ENCODE results near the gene SLC9A2. TPM values are rescaled to one million over a fixed set of nuclear protein-coding genes. Genes with fewer than 3 reads are reported as not detected.

The SLC9A2 gene
- total and polyA plus RNA-seq, 2 donors (not counting 1 experiment from before 2014, with no cell fraction given): not detected

DNA sequence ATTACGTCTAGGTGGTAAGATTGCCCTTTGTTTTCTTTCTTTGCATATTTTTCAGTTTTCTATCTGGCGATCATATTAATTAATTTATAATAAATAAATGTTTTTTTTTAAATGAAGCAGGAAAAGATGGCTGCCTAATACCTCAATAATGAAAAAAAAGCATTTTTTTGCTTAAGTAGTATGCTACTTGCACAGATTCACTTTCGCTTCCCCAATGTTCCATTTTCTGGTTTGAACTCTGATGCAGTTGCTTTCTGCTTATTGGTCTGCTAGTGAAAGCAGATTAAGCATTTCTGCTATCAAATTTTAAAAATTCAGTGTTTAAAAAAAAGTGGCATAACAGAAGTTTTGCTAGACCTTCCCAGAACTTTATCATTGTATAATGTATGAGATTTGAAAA is 130.6 kb downstream of the SLC9A2 start:
- H3K9me3 ChIP-seq (ENCODE audit: control insufficient read depth, insufficient read depth, low read depth, low read length): no peaks in the 10 kb centered on the region
- H4K20me1 ChIP-seq (ENCODE audit: control insufficient read depth, extremely low read depth, insufficient read depth, low read length): no peaks in the 10 kb centered on the region
- H3K79me2 ChIP-seq (ENCODE audit: control insufficient read depth, insufficient read depth, low read length): no peaks in the 10 kb centered on the region
- no peak for DNase-seq (ENCODE audit: low read depth in 2 of 2)
- no peaks in the 10 kb centered on the region for H3K4me1 ChIP-seq (ENCODE audit: control insufficient read depth, extremely low read depth, insufficient read depth, low read length)
- H3K27me3 ChIP-seq (ENCODE audit: control insufficient read depth, insufficient read depth, low read length): no peaks in the 10 kb centered on the region
- no peaks in the 10 kb centered on the region for H3K36me3 ChIP-seq (ENCODE audit: control insufficient read depth, insufficient read depth, low read length)
- no peak for TF ChIP-seq EZH2 (IDR thresholded peaks at IDR 0.05; ENCODE audit: low read length, missing control alignments)
- TF ChIP-seq, protein P1, sequence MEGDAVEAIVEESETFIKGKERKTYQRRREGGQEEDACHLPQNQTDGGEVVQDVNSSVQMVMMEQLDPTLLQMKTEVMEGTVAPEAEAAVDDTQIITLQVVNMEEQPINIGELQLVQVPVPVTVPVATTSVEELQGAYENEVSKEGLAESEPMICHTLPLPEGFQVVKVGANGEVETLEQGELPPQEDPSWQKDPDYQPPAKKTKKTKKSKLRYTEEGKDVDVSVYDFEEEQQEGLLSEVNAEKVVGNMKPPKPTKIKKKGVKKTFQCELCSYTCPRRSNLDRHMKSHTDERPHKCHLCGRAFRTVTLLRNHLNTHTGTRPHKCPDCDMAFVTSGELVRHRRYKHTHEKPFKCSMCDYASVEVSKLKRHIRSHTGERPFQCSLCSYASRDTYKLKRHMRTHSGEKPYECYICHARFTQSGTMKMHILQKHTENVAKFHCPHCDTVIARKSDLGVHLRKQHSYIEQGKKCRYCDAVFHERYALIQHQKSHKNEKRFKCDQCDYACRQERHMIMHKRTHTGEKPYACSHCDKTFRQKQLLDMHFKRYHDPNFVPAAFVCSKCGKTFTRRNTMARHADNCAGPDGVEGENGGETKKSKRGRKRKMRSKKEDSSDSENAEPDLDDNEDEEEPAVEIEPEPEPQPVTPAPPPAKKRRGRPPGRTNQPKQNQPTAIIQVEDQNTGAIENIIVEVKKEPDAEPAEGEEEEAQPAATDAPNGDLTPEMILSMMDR (conservative IDR thresholded peaks at IDR 0.05 in 1 of 2, IDR thresholded peaks at IDR 0.05 in 1 of 2; ENCODE audit: low read depth in 1 of 2, low read length in 2 of 2): no peak
- no peak overlapping the region for H3K4me2 ChIP-seq (ENCODE audit: extremely low read depth, insufficient read depth, low read length)
- no peak overlapping the region for H2AFZ ChIP-seq (ENCODE audit: low read length)
- H3K4me3 ChIP-seq (replicated peaks in 1 of 4; ENCODE audit: control extremely low read depth in 1 of 4, insufficient read depth in 1 of 4, low read depth in 3 of 4, low read length in 4 of 4): no peak overlapping the region
- no peak overlapping the region for H3K27ac ChIP-seq (ENCODE audit: insufficient read depth, low read length)
- no peak overlapping the region for H3K9ac ChIP-seq (ENCODE audit: insufficient read depth, low read length)

DNA sequence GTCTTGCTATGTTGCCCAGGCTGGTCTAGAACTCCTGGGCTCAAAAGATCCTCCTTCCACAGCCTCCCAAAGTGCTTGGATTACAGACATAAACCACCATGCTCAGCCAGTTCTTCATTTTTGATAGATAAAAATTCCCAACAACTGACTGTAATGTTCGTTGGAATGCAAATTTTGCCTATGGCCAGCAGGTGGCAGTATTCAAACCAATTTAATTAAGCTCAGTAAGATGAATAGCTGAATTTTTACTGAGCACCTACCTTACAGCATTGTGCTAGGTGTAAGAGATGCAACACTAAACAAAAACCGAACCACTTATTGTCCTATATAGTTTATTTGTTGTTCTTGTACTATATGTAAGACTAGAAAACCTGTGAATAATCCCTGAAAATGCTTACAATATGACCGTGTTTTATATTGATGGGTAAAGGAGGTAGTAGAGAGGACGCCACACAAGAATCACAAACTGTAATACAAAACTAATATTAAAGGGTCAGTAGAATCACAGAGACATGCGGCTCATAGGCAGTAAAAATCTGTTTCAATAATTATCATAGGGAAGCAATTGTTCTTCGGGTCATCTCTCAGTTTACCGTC is 134.3 kb downstream of the SLC9A2 start:
- DNase-seq (ENCODE audit: low read depth in 2 of 2): peak; percentile 51 to 70

DNA sequence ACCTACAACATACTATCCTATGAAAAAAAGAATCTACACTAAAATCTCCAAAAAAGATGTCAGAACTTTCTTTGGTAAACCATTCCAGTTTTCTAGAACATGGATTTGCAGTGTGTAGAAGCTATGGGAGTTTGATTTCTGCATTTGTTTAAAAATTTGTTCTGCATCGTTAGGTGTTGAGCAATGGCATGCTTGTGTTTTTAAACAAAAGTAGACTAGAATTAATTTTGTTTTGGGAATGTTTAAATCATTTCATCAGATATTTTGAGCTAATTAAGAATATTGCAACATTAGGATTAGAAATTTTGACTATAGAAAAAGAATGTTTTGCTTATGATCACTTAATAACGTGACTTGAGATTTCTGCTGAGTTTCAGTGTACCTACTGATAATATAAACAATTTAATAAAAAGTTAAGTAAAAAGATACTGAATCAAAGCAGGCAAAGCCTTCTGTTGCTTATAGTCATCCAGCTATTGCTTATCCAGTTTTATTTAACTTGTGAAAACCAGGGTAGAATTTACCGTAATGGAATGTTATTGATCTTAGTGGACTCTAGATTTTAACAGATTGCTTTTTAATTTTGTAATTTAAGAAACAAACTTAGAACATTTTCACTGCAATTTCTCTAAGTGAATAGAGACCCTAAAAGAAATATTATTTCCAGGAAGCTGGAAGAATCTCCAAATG is 135.2 kb downstream of the SLC9A2 start:
- no peak overlapping the region for H3K4me2 ChIP-seq (ENCODE audit: extremely low read depth, insufficient read depth, low read length)
- H3K79me2 ChIP-seq (ENCODE audit: control insufficient read depth, insufficient read depth, low read length): no peaks in the 10 kb centered on the region
- H2AFZ ChIP-seq (ENCODE audit: low read length): no peak overlapping the region
- H3K9ac ChIP-seq (ENCODE audit: insufficient read depth, low read length): no peak overlapping the region
- no peaks in the 10 kb centered on the region for H3K4me1 ChIP-seq (ENCODE audit: control insufficient read depth, extremely low read depth, insufficient read depth, low read length)
- H3K27ac ChIP-seq (ENCODE audit: insufficient read depth, low read length): no peak overlapping the region
- no peaks in the 10 kb centered on the region for H4K20me1 ChIP-seq (ENCODE audit: control insufficient read depth, extremely low read depth, insufficient read depth, low read length)
- DNase-seq (ENCODE audit: low read depth in 2 of 2): no peak
- TF ChIP-seq EZH2 (IDR thresholded peaks at IDR 0.05; ENCODE audit: low read length, missing control alignments): no peak
- TF ChIP-seq, protein P1 (conservative IDR thresholded peaks at IDR 0.05 in 1 of 2, IDR thresholded peaks at IDR 0.05 in 1 of 2; ENCODE audit: low read depth in 1 of 2, low read length in 2 of 2): no peak
- H3K36me3 ChIP-seq (ENCODE audit: control insufficient read depth, insufficient read depth, low read length): no peaks in the 10 kb centered on the region
- no peaks in the 10 kb centered on the region for H3K9me3 ChIP-seq (ENCODE audit: control insufficient read depth, insufficient read depth, low read depth, low read length)
- H3K27me3 ChIP-seq (ENCODE audit: control insufficient read depth, insufficient read depth, low read length): no peaks in the 10 kb centered on the region
- H3K4me3 ChIP-seq (replicated peaks in 1 of 4; ENCODE audit: control extremely low read depth in 1 of 4, insufficient read depth in 1 of 4, low read depth in 3 of 4, low read length in 4 of 4): no peak overlapping the region

More for the DNA sequence above, 134.3 kb downstream of the SLC9A2 start:
- H3K27me3 ChIP-seq (ENCODE audit: control insufficient read depth, insufficient read depth, low read length): no peaks in the 10 kb centered on the region
- no peaks in the 10 kb centered on the region for H3K36me3 ChIP-seq (ENCODE audit: control insufficient read depth, insufficient read depth, low read length)
- no peak overlapping the region for H3K4me3 ChIP-seq (replicated peaks in 1 of 4; ENCODE audit: control extremely low read depth in 1 of 4, insufficient read depth in 1 of 4, low read depth in 3 of 4, low read length in 4 of 4)
- H3K4me2 ChIP-seq (ENCODE audit: extremely low read depth, insufficient read depth, low read length): no peak overlapping the region
- TF ChIP-seq, protein P1 (conservative IDR thresholded peaks at IDR 0.05 in 1 of 2, IDR thresholded peaks at IDR 0.05 in 1 of 2; ENCODE audit: low read depth in 1 of 2, low read length in 2 of 2): peak; percentile 71 to 74
- no peak for TF ChIP-seq EZH2 (IDR thresholded peaks at IDR 0.05; ENCODE audit: low read length, missing control alignments)
- H2AFZ ChIP-seq (ENCODE audit: low read length): no peak overlapping the region
- H3K79me2 ChIP-seq (ENCODE audit: control insufficient read depth, insufficient read depth, low read length): no peaks in the 10 kb centered on the region
- no peak overlapping the region for H3K27ac ChIP-seq (ENCODE audit: insufficient read depth, low read length)
- no peak overlapping the region for H3K9ac ChIP-seq (ENCODE audit: insufficient read depth, low read length)
- no peaks in the 10 kb centered on the region for H3K9me3 ChIP-seq (ENCODE audit: control insufficient read depth, insufficient read depth, low read depth, low read length)
- no peaks in the 10 kb centered on the region for H4K20me1 ChIP-seq (ENCODE audit: control insufficient read depth, extremely low read depth, insufficient read depth, low read length)
- H3K4me1 ChIP-seq (ENCODE audit: control insufficient read depth, extremely low read depth, insufficient read depth, low read length): no peaks in the 10 kb centered on the region
